Lower leg skin (tissue), 3 donors: ENCODE data around the gene CHMP5.

Experiments used
- CTCF ChIP-seq, 3 donors: fragments of 450-650 bp; IDR thresholded peaks; one replicate each; pipeline ENCODE4 v1.5.1; 2016; ENCODE audit warnings: antibody characterized with exemption in 3 of 3, mild to moderate bottlenecking in 3 of 3, moderate library complexity in 2 of 3
- POLR2A ChIP-seq, 2 donors: fragments of 450-650 bp; IDR thresholded peaks; one replicate each; pipeline ENCODE4 v1.6.1; 2016 to 2017; ENCODE audit warnings: antibody characterized with exemption in 2 of 2, mild to moderate bottlenecking in 1 of 2, moderate library complexity in 1 of 2

GRCh38 chr9:33256236-33256635, 8.6 kb upstream of the CHMP5 start:
- TF ChIP-seq POLR2A (IDR thresholded peaks at IDR 0.05): no peak
- TF ChIP-seq CTCF (IDR thresholded peaks at IDR 0.05): no peak
